ENCODE data around the gene DLGAP5. TPM values are rescaled to one million over a fixed set of nuclear protein-coding genes. Genes with fewer than 3 reads are reported as not detected.

The DLGAP5 gene
- polyA plus RNA-seq, 1 donor (not counting 4 experiments of a cell fraction or from before 2014, with no cell fraction given): 15.3 TPM

GRCh38 chr14:55099756-55100155 lies 91.6 kb downstream of the DLGAP5 start:
- Histone ChIP-seq H3K4me3 (ENCODE audit: control insufficient read depth in 2 of 3, extremely low read depth in 1 of 3, insufficient read depth in 2 of 3, low read depth in 1 of 3, low read length in 3 of 3) (no peak overlapping the region), H4K20me1 (ENCODE audit: control insufficient read depth, extremely low read depth, insufficient read depth, low read length) (no peaks in the 10 kb centered on the region), H3K27ac (ENCODE audit: control insufficient read depth, insufficient read depth, low read length) (no peak overlapping the region), H3K9me3 (ENCODE audit: control insufficient read depth, low read depth, low read length) (peaks cover 5% of the 10 kb centered on the region), H3K4me1 (ENCODE audit: control insufficient read depth, extremely low read depth, insufficient read depth, low read length) (peaks cover 44% of the 10 kb centered on the region), H3K36me3 (ENCODE audit: control insufficient read depth in 2 of 2, extremely low read depth in 1 of 2, insufficient read depth in 2 of 2, low read length in 2 of 2) (no peaks in the 10 kb centered on the region), H3K9me1 (ENCODE audit: control insufficient read depth, extremely low read depth, insufficient read depth, low read length) (no peaks in the 10 kb centered on the region), H3K79me2 (ENCODE audit: control insufficient read depth, insufficient read depth, low read length) (no peaks in the 10 kb centered on the region), H3K27me3 (ENCODE audit: control insufficient read depth, extremely low read depth, insufficient read depth, low read length) (no peaks in the 10 kb centered on the region), H2AFZ (ENCODE audit: control insufficient read depth, low read length) (peak overlapping the region; percentile 49), H3K9ac (ENCODE audit: control insufficient read depth, extremely low read depth, insufficient read depth, low read length) (no peak overlapping the region), H3K4me2 (ENCODE audit: control insufficient read depth, extremely low read depth, insufficient read depth, low read depth, low read length) (no peak overlapping the region)
- no peak for DNase-seq (ENCODE audit: low read depth, low spot score)
- dilution Hi-C loops (cut with MboI; ENCODE audit: extremely low pct_ligation_motif_present, low sequenced_read_pairs): no loop called here
- FAIRE-seq: no peak
- TF ChIP-seq CTCF (optimal IDR thresholded peaks at IDR 0.05 in 1 of 3, IDR thresholded peaks at IDR 0.05 in 1 of 3, conservative IDR thresholded peaks at IDR 0.05 in 1 of 3; ENCODE audit: extremely low read depth in 1 of 3, insufficient read depth in 2 of 3, low read length in 3 of 3) (no peak), EZH2 (IDR thresholded peaks at IDR 0.05; ENCODE audit: low read length) (no peak)

- no peak for DNase-seq (ENCODE audit: low read depth, low spot score)
- Histone ChIP-seq H4K20me1 (ENCODE audit: control insufficient read depth, extremely low read depth, insufficient read depth, low read length) (no peaks in the 10 kb centered on the region), H3K4me1 (ENCODE audit: control insufficient read depth, extremely low read depth, insufficient read depth, low read length) (peaks cover 34% of the 10 kb centered on the region), H3K9ac (ENCODE audit: control insufficient read depth, extremely low read depth, insufficient read depth, low read length) (no peak overlapping the region), H3K4me3 (ENCODE audit: control insufficient read depth in 2 of 3, extremely low read depth in 1 of 3, insufficient read depth in 2 of 3, low read depth in 1 of 3, low read length in 3 of 3) (no peak overlapping the region), H3K9me1 (ENCODE audit: control insufficient read depth, extremely low read depth, insufficient read depth, low read length) (no peaks in the 10 kb centered on the region), H3K4me2 (ENCODE audit: control insufficient read depth, extremely low read depth, insufficient read depth, low read depth, low read length) (no peak overlapping the region), H2AFZ (ENCODE audit: control insufficient read depth, low read length) (no peak overlapping the region), H3K9me3 (ENCODE audit: control insufficient read depth, low read depth, low read length) (no peaks in the 10 kb centered on the region), H3K27ac (ENCODE audit: control insufficient read depth, insufficient read depth, low read length) (no peak overlapping the region), H3K79me2 (ENCODE audit: control insufficient read depth, insufficient read depth, low read length) (no peaks in the 10 kb centered on the region), H3K27me3 (ENCODE audit: control insufficient read depth, extremely low read depth, insufficient read depth, low read length) (no peaks in the 10 kb centered on the region), H3K36me3 (ENCODE audit: control insufficient read depth in 2 of 2, extremely low read depth in 1 of 2, insufficient read depth in 2 of 2, low read length in 2 of 2) (no peaks in the 10 kb centered on the region)
- dilution Hi-C loops (cut with MboI; ENCODE audit: extremely low pct_ligation_motif_present, low sequenced_read_pairs): no loop called here
- no peak for TF ChIP-seq CTCF (optimal IDR thresholded peaks at IDR 0.05 in 1 of 3, IDR thresholded peaks at IDR 0.05 in 1 of 3, conservative IDR thresholded peaks at IDR 0.05 in 1 of 3; ENCODE audit: extremely low read depth in 1 of 3, insufficient read depth in 2 of 3, low read length in 3 of 3)
- no peak for TF ChIP-seq EZH2 (IDR thresholded peaks at IDR 0.05; ENCODE audit: low read length)
- no peak for FAIRE-seq
These were observed 92.9 kb downstream of the DLGAP5 start for GRCh38 chr14:55098561-55098898.

Other genes starting within 250 kb of the DLGAP5 start
- gene WDHD1, start 164.5 kb downstream of the DLGAP5 start, polyA plus RNA-seq: 4.8 to 13.0 TPM (median 7.4 TPM) in 3 replicates
- 6.9 to 14.1 TPM (median 10.7 TPM) in 3 replicates for gene SOCS4, start 164.3 kb downstream of the DLGAP5 start, polyA plus RNA-seq
- gene MAPK1IP1L, start 139.9 kb downstream of the DLGAP5 start, polyA plus RNA-seq: 48.5 to 114 TPM (median 53.0 TPM) in 3 replicates
- gene LGALS3, start 62.3 kb downstream of the DLGAP5 start, polyA plus RNA-seq: 134 to 202 TPM (median 193 TPM) in 3 replicates
- gene FBXO34, start 79.8 kb upstream of the DLGAP5 start, polyA plus RNA-seq: 16.0 to 18.0 TPM (median 16.5 TPM) in 3 replicates
- 4.4 to 7.0 TPM (median 6.4 TPM) in 3 replicates for gene ATG14, start 220.2 kb upstream of the DLGAP5 start, polyA plus RNA-seq
- not detected in 3 replicates for gene TBPL2, start 249.0 kb upstream of the DLGAP5 start, polyA plus RNA-seq